ENCODE results near the gene MYBPC1.
"Not testable (repeated sequence)": the region's sequence is repeated elsewhere in the genome, so short reads cannot be mapped to it uniquely, and the experiment has no call there.

MYBPC1 gene

DNA sequence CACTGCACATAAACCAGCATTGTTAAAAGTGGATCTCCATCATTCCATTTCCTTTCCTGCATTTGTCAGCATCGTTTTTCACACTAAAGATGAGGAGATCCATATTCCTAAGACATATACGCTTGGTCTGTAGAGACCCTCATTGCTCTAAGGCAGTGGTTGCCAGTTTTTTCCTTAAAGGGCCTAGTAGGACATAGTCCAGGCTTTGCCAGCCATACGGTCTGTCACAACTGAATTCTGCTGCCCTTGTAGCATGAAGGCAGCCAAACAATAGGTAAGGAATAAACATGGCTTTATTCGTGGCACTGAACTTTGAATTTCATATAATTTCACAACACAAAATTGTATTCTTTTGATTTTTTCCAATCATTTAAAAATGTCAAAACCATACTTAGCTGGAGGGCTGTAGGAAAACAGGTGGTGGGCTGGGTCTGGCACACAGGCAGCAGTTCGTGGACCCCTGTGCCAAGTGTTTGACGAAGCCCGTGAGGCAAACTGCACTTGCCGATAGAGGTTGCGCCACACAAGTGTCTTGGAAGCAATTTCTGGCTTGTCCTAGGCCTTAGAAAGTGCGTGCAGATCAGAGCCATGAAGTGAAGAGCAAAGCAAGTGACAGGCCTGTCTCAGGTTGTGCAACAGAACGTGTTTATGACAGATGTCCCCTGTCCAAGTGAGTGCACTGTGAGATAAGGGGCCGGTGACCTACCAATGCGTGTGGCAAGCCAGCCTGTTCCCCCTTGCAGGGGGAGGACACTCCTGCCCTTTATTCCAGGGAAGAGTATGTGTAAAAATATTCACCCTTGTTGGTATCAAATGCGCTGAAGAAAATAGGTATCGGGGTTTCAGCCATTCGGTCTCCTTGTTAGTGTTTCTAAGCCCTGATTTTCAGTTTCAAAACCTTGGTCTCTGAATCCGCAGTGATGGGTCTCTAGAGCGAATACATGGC lies 101.8 kb downstream of the MYBPC1 start:
- DNase-seq: peak in 1 of 2 donors; percentile 27

DNA sequence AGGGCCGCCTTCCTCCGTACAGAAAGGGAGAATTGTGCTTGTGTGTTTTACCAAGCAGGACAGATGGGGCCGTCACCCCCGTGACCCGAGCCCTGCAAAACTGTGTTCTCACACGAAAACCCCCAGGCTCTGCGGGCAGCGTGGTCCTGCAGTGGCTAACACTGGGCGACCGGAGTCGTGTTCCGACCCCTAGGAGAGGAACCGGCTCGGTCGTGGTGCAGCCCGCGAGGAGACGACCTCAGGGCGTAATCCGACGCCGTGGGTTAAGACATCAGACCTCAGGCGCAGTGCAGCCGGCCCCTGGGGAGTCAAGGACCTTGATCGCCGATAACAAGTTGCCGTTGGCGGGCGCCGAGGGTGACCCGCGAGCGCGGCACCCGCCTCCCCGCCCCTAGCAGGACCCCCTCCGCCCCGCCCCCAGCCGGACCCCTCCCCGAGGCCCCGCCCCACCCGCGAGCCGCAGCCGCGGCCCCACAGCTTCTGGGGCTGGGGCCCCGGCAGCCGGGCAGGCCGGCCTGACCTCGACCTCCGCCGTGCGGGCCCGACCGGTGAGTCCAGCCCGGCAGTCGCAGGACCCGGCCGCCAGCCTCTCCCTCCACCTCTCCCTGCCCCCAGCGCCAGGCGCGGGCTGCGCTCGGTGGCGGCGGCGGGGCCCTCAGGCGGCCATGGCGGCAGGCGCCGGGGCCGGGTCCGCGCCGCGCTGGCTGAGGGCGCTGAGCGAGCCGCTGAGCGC lies 102.6 kb downstream of the MYBPC1 start, which contains the start of gene CHPT1:
Gene CHPT1 (plus strand): TSS at position 444 of the 733 bp plus-strand sequence. CDS start 222 bp downstream, at position 666.
- DNase-seq: peak; percentile 29 to 56

DNA sequence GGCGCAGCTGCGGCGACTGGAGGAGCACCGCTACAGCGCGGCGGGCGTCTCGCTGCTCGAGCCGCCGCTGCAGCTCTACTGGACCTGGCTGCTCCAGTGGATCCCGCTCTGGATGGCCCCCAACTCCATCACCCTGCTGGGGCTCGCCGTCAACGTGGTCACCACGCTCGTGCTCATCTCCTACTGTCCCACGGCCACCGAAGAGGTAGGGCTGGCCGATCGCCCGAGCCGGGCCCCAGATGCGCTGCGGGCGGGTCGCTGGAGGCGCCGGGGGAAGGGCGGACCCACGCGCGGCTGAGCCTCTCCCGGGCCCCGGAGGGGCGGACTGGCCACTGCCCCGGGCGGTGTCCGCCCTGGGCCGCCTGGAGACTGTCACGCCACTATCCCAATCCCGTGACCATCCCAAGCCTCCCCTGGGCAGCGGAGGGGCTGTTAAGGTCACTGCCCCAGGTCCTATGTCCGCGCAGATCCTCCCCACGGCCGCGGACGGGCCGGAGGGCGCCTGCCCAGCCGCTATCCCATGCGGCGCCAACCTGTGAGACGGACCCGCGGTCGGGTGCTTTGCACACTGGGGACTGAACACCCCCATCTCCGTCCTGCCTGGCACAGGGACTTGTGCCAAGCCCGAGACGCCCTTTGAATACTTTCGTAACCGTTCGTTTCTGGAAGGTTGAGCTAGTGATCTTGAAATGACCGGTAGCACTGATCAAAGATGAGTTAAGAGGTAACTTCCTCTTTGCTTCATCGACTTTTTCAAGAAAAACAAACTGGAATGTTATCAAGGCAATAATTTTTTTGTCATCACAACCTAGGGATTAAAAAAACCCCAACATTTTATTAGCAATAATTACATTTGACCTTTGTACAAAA lies 103.4 kb downstream of the MYBPC1 start:
- DNase-seq: peak in 1 of 2 donors; percentile 56

DNA sequence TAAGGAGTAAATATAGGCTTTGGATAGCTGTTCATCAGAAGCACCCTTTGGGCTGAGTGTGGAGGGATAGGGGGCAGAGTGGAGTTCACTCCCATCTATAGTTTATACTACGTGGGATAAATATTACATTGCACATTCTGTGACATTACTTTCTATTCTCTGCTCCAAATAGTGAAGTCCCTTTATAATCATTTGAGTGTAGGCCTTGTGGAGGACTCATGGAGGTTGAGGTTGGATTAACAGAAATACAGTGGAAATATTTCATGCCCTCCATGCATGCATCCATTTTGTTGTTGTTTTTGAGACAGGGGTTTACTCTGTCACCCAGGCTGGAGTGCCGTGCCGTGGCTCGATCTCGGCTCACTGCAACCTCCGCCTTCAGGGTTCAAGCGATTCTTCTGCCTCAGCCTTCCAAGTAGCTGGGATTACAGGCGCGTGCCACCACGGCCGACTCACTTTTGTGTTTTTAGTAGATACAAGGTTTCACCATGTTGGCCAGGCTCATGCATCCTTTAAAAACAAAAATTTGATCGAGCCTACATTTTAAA lies 104.1 kb downstream of the MYBPC1 start:
- DNase-seq: no peak

DNA sequence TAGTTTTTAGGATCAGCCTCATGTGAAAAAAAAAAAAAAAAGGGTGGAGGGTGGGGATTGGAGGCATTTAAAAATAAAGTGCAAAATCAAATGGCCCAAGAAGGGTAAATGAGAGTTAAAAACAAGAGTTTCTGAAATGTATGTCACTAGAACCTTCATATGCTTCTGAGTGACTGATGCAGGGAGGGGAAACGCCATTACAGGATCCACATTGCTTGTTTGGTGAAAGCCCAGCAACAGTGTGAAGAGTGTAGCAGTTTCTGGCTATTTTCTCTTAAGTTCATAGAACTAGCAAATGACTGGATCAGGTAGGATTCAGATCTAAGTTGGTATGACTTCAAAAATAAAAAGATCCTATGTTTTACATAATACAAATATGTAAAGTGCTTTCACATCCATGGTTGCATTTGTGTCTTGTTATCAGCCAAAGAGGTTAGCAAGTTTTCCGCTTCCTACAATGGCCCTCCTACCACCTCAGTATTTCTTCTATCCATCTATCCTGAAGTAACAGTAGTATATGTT lies 105.6 kb downstream of the MYBPC1 start:
- DNase-seq: no peak

DNA sequence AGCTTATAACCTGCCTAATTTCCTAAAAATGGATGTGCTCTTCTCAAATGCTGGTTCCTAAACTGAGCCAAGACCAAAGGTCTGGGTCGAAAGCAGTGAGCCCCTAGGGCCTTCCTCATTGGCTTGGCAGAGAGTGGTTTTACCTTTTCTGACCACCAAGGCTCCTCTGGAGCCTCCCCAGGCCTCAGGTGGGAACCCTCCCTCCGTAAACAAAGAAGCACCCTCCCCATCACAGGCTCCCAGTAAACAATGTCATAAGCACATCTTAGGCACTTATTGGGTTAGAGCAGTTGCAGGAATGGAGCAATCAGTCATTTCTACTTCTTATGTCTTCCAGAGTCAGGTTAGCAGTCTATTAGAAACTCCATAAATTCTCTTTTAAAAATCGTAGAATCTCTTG lies 108.7 kb downstream of the MYBPC1 start:
- DNase-seq: no peak

DNA sequence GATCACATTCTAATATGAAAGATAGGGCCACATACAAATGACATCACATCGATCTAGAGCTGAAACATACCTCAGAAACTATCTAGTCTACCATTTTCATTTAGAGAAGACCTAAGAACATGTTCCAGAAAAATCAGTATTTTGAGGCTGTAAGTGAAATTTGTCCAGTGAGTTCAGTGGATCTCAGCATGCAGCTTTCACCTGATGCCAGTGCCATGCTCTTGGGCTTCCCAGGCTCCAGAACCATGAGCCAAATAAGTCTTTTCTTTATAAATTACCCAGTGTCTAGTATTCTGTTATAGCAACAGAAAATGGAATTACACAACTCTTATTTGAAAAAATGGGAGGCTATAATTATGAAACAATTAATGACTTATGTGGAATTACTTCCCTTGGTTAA lies 111.6 kb downstream of the MYBPC1 start:
- no peak for DNase-seq

DNA sequence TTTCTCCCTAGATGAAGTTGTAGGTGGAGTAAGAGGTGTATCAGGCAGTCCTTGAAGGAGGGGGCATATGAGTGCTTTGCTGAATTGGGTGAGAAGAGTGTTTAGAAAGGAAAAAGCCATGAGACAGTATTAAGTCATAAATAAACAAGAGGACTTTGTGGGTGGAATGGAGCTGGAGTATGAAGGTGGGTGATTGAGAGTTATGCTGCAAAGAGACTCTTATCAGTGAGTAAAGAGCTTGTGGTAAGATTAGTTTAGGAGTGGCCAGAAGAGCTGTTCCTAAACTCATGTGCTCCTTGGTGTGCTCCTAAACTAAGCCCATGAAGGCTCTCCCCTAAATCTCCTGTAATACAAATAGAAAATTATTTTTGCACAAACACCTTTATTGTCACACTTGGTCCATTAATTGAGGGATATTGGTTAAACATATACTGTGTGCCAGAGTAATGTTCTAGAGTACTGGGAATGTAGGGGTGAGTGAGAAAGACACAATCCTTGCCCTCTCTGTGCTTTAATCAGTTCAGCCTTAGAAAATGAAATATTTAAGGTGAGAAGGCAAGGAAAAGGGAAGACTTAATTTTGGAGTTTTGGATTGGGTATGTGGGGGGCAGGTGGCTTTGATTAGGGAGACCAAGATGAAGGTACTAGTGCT lies 112.5 kb downstream of the MYBPC1 start:
- DNase-seq: no peak

DNA sequence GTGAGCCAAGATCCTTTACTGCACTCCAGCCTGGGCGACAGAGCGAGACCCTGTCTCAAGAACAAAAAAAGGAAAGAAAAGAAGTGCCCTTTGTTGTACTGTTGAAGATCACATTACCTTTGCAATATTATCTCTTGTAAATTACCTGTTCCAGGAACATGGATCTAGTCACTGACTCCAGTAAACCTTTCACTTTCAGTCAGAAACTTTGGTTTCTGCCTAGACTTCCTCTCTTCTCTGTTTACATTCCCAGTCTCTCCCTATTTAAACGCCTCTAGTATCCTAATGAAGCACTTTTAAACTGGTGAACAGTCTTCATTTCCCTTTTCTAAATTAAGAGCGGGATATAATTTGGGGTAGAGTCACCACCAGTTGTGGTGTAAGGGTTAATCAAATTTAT lies 115.5 kb downstream of the MYBPC1 start:
- DNase-seq: no peak

DNA sequence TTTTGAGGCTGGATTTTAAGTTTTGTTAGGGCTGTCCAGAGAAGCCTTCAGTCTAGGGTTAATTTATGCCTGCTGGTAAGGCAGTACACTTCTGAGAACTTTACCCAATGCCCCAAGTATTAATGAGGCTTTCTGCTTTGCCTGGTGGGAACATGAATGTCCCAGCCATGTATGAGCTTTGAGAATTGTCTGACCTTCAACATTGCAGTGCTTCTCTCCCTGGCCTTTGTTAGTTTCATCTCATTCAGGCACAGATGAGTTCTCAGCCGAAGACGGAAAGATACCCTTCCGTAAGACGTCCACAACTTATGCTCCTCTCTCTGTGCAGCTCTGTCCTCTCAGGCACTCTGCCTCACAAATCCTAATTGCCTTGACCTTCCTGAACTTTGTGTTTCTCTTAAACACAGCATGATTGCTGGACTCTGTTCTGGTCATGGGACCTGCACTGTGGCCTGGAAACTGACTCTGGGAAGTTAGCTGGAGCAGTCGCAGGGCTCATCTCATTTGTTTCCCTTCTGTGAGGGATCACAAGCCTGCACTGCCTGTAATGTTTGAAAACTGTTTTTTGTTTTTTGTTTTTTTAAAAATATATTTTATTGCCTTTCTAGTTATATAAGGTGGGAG lies 118.4 kb downstream of the MYBPC1 start:
- DNase-seq: no peak

DNA sequence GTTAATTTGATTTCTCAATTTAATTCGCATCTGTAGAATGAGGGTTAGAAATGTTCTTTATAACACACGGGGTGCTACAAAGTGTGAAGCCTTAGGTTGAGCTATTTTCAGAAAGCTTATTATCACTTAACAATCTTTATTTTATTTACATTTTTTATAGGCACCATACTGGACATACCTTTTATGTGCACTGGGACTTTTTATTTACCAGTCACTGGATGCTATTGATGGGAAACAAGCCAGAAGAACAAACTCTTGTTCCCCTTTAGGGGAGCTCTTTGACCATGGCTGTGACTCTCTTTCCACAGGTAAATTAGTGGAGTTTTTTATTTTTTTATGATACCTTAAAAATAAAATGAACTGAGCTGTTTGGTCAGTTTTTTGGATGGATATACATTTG lies 119.2 kb downstream of the MYBPC1 start:
- no peak for DNase-seq

DNA sequence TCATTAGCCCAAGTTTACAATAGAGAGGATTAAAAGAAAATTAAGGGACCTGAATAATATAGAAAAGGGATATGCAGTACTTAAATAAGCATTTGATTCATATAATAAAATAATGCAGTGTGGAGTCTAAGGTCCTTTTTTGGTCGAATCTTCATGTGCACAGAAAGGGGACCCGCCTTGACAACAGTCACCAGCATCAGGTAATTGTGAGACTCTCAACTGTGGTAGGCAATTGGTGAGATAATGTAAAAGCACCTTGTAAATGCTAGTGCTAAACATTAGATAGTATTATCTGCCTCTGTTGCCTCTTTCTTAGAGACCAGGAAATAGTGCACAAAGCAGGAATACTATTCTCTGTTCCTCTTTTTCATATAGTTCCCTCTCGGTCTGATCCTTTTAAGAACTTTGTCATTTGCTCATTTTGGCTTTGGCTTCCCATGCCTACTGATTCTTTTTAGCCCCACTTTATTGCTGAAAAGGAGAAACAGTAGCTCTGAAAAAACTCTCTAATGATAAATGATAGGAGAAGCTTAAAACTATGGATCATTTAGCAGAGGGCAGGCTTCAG lies 120.2 kb downstream of the MYBPC1 start:
- DNase-seq: peak in 1 of 2 donors; percentile 19

DNA sequence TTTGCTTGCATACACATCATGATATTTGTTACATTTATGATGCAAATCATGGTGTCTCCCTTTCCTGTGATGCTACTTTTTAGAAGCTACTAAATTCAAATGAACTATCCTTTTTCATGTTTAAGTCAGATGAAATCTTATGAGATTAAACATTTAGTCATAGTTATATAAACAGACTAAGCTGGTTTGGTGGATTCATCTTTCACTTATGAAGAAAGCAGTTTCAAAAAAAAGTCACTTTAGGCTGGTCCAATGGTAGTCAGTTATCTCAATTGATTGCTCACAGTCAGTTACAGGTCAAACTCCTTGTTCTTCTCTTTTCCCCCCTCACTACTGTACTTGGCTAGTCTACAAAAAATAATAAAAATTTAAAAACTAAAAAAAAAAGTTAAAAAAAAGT lies 124.8 kb downstream of the MYBPC1 start:
- no peak for DNase-seq

DNA sequence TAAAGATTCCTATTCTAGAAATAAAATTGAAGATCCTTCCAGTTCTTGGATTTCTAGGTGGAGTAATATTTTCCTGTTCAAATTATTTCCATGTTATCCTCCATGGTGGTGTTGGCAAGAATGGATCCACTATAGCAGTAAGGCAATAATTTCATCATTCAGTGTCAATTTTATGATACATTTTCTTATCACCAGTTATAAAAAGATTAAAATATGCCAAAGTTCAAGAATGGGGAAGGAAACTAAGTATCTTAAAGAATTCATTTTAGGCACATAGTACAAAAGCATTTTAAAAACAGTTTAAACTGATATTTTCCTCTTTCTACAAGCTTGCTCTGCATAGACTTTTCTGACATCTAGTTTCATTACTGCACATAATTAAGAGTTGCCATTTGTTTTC lies 125.3 kb downstream of the MYBPC1 start:
- no peak for DNase-seq

DNA sequence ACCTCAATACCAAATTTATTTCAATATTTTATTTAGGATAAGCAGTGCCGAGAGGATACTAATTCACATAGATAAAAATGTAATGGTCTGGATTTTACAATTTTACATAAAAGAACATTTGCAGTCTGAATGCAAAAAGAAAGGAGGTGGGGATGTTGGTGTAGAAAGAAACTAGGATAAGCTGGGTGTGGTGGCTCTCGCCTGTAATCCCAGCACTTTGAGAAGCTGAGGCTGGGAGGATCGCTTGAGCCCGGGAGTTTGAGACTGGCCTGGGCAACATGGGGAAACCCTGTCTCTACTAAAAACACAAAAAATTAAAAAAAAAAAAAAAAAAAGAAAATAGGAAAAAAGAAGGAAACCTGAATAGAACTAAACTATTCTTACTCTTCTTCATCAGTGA lies 127.6 kb downstream of the MYBPC1 start:
- DNase-seq: no peak

DNA sequence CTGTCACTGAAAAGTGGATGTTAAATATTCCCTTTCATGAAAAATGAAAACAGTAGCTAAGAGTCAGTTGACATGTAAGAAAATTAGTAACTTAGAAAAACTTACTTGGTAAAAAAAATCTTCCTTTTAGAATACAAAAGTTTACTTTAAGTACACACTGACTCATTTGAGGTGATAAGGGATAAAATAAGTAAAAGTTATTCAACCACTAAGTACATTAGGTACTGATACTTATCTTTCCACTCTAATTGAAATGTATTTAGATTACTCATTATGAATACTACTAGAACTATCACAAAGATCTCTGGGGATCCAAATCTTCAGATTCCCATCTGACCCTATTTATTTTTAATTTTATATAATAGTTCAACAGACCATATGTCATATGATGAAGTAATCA lies 132.3 kb downstream of the MYBPC1 start:
- DNase-seq: no peak

DNA sequence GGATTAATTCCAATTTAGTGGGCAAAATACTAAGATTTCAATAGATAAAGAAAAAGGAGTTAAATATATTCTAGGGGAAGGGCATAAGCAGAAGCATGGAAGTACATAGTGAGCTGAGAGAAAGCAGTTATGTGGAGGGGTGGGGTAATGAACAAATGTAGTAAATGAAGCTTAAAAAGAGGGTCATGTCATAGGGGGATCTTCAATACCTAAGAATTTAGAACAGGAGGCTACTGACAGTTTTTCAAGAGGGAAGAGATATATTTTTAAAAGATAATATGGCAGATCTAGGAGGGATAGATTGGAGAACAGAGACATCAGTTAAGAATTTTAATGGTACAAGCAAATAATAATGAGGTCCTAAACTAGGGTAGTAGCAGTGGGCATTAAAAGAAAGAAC lies 135.1 kb downstream of the MYBPC1 start:
- DNase-seq: no peak

DNA sequence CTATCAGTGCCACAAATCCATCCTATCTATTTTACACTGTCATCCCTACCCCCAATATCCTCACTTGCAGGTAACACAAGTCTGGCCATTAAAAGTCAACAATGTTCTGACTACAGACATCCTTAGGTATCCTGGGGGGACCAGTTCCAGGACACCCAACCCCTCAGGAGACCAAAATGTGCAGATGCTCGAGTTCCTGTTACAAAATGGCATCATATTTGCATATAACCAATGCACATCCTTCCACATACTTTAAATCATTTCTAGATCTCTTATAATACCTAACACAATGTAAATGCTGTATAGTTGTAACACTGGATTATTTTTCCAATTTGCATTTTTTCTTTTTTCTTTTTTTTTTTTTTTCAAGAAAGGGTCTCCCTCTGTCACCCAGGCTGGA lies 137.5 kb downstream of the MYBPC1 start:
- no peak for DNase-seq

DNA sequence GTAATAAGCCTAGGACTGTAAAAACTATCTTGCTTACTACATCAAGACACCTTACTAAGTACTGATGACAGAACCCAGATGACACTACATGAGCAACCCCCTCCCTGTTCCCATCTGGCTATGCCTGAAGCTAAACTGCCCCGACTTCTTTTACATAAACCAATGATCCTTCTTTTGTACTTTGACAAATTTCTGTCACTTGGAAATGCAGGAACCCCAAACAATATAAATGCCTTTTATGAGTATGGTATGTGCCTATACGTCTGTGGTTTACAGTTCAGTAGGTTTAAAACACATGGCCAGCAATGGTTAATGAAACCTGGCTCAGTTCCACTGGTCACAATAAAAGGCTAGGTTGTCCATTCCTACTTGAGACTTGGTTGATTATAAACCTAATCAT lies 138.4 kb downstream of the MYBPC1 start:
- no peak for DNase-seq

DNA sequence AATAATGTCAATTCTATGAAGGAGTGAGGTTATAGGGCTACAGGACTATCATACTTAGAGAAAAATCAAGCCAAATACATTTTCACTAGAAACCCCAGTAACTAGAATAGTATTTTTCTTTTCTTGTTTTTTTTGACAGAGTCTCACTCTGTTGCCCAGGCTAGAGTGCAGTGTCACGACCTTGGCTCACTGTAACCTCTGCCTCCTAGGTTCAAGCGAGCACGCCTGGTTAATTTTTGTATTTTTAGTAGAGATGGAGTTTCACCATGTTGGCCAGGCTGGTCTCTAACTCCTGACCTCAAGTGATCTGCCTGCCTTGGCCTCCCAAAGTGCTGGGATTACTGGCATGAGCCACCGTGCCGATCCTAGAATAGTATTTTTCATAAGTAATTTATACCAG lies 139.7 kb downstream of the MYBPC1 start:
- DNase-seq: not testable (repeated sequence)

Data from bone marrow (tissue), 2 donors.